ENCODE results near the gene HAVCR2.

GRCh38 chr5:157155297-157155696 lies 46.5 kb upstream of the HAVCR2 start:
- TF ChIP-seq CTCF (conservative IDR thresholded peaks at IDR 0.05; ENCODE audit: low read depth in 2 of 2) (no peak), JUNB (IDR thresholded peaks at IDR 0.05; ENCODE audit: unreplicated experiment) (no peak), POLR2AphosphoS5 (IDR thresholded peaks at IDR 0.05; ENCODE audit: low read depth) (no peak), CREB1 (CRISPR knock-in tag; IDR thresholded peaks at IDR 0.05; ENCODE audit: low read depth) (no peak), EZH2 (IDR thresholded peaks at IDR 0.05; ENCODE audit: low read depth, unreplicated experiment) (no peak), REST (IDR thresholded peaks at IDR 0.05; ENCODE audit: unreplicated experiment) (no peak), ETS1 (IDR thresholded peaks at IDR 0.05) (no peak), EZH2phosphoT487 (IDR thresholded peaks at IDR 0.05; ENCODE audit: unreplicated experiment) (no peak), NANOG (IDR thresholded peaks at IDR 0.05; ENCODE audit: borderline replicate concordance) (no peak), ZNF462 (CRISPR knock-in tag; IDR thresholded peaks at IDR 0.05) (no peak), ZNF331 (CRISPR knock-in tag; IDR thresholded peaks at IDR 0.05; ENCODE audit: low read depth) (no peak)

All from GM23338 (cell line).